GM21360 (cell line): ENCODE measurements around the gene MSANTD2.

Source experiments
- ATAC-seq: cut with Tn5 transposase; IDR thresholded peaks from one replicate; pipeline ENCODE4 v1.9.1; 2021; ENCODE audit warnings: mild to moderate bottlenecking, moderate library complexity; ENCODE audit not compliant: unreplicated experiment

MSANTD2 gene

DNA sequence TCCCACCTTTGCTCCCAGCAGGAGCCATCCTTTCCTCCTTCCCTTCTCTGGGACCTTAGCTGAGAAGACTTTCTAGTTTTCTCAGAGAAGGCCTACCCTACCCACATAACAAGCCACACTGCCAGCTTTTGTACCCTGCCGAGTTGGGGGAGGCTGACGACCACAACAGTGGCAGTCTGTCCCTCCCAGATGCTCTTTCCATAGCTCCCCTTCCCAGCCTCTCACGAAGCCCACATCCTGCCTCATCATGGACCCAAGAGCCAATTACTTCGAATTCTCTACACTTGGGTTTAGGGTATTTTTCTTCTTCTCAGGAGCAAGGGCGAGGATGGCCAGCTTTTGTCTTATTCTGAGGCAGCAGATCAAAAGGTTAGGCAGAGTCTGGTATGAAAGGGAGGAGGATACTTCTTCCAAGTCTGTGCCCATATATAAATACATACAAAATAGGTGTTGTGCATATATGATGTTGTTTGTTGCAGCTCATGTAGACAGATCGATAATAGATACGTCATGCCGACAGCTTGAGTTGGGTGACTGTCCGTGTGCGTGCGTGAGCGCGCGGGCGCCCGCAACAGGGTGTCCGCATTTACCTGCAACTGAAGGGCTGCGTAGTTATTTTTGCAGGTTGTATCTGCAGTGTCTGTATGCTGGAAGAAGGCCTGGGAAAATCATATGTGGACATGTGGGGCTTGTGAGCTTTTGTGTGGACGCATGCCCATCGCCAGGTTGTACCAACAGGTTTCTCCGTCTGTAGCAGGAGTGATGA is 61.3 kb downstream of the MSANTD2 start:
- ATAC-seq, result no peak

DNA sequence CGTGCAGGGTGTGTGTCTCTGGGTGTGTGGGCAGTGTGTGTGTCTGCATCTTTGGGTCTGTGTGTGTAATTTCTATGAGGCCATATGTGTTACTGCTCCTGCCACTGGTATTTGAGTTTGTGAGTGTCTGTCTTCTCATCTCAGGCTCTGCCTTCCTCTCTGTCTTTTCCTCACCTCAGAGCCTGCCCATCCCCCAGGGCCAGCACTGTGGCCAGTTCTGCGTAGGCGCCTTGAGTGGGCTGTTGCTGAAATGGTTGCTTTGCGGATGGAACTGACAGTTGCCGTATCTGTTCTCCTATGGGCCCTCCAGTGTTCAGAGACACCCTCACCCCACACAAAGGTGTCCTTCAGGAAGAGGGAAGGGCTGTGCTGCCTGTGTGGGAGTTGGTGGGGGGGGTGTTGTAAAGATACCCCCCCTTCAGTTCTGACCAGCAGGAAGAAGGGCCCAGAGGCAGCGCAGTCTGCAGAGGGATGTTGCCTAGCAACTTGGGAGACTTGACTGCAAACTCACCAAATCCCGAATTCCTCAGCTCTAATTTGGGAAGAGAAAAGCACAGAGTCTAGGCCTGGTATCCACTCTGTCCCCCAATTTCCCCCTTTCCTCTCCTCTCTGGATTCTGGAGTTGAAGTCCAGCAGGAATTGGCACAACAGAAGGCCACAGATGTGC is 62.4 kb downstream of the MSANTD2 start:
- no peak for ATAC-seq

GRCh38 chr11:124736736-124737135 is 63.5 kb downstream of the MSANTD2 start:
- no peak for ATAC-seq

- ATAC-seq, result no peak
Observed at GRCh38 chr11:124732230-124732629, 68.0 kb downstream of the MSANTD2 start.

DNA sequence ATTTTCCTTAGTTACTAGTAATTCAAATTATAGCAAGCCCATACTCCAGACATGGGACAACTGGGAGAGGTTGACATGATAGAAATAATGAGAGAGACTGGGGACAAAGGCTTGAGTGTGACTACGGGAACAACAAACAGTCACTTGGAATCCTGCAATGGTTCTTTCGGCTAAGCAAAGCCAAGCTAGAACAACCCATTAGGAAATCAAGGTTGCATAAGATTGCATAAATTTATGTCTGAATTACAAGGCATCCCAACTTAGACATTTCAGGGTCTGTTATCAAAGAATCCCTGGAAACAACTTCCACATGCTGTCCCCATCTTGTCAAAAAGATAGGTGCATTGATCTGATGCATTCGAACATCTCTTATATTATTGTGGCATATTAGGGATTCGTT is 70.6 kb downstream of the MSANTD2 start:
- ATAC-seq, result no peak

DNA sequence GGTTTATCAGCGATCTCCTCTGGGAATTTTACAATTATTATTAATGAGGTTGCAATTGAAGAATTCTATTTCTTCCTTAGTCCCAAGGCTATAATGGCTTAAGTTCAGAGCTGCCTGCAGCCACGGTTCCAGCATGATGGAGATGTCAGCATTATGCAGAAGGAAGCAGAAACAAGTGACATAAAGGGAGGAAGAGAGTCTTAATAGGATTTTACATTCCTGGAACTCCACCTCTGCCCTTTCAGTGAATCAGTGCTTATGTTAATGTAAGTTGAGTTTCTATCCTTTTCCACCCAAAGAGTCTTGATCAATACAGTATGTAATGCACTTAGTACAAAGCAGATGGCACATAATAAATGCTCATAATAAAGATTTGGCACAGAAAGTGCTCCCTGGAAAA is 72.1 kb downstream of the MSANTD2 start:
- ATAC-seq, result no peak

DNA sequence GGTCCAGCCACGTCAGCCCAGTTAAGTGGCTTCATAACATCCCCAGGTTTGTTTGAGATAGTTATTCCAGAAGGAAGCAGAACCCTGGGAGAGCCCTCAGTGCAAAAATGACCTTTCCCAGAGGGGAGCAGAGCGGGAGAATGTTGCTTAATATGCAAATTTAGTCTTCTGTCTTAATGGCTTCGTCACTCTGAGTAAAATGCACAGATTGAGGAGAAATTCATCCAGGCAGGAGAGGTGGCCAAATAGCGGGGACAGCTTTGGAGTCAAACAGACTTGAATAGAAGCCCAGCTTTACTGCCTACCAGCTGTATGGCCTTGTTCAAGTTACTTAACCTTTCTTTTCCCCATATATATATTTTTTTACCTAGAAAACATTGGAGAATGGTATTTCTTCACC is 72.7 kb downstream of the MSANTD2 start:
- no peak for ATAC-seq

GRCh38 chr11:124725719-124726105 is 74.5 kb downstream of the MSANTD2 start:
- ATAC-seq, result no peak

DNA sequence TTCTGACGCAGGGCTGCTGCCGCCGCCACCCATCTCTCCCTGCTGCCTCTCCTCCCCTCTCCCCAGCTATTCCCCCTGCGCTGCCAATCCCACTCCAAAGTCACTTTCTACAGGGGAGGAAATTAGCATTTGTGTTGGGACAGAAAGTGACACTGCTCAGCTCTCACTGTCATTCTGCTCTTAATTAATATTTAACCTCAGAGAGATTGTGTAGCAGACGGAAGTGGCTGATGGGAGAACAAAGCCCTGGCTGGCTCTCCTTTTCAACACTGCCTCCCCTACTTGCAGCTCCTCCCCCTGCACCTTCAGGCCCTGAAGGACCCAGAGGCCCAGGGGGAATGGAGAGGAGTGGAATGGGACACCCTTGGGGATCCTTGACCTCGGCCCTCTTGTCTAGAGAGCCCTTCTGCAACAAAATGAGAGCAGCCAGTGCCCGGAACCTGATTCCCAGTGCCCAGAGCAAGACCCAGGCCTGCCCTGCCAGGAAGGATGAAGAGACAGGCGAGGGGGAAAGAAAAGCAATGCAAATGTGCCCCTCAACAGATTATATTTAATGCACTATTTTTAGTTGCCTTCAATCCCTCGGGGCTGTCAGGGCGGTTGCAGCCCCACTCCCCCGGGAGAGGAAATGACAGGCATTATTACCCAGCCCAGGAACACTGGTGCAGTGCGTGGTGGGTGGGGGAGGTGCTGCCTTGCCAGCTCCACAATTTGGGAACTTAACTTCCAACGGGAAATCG is 75.1 kb downstream of the MSANTD2 start:
- peak; percentile 65 for ATAC-seq

- no peak for ATAC-seq
Observed at GRCh38 chr11:124722176-124722575, 78.0 kb downstream of the MSANTD2 start.

GRCh38 chr11:124719534-124719933 is 80.7 kb downstream of the MSANTD2 start:
- ATAC-seq, result no peak

- no peak for ATAC-seq
Observed at GRCh38 chr11:124718801-124719200, 81.4 kb downstream of the MSANTD2 start.

DNA sequence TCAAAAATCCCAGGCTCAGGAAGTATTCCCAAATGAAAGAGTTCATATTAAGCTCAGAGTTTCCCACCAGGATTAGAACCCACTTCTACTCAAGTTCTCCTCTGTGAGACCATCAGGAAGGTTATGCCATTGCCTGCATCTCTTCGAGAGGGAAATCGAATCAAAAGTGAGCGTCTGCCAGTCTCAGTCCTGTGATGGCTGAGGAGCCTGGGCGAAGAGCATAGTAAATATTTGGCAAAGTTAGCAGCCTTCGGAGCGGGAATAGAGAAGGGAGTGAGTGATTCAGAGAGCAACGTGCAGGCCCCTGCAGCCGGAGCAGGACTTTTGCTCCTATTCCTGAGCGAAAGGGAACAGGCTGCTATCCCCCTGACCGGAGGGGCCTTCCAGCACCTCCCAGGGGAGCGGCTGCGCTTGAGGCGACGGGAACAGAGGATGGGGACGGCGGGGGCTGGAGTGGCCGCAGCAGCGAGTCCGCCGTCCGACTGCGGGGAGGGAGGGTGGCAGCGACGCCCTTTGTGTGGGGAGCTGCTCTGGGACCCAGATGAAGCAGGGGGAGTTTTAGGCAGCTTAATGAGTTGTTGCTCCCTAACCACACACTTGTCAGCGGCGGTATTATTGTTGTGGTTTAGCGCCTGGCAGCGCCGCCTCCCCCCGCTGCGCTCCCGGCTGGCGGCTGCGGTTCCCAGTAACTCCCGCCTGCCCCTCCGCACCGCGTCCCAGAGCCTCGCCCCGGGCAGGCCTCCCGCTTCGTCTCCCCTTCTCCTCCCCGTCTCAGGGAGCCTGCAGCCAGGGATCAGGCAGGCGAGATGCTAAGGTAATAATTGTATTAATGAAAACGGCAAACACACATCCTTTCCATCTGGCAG is 82.2 kb downstream of the MSANTD2 start:
- no peak for ATAC-seq

DNA sequence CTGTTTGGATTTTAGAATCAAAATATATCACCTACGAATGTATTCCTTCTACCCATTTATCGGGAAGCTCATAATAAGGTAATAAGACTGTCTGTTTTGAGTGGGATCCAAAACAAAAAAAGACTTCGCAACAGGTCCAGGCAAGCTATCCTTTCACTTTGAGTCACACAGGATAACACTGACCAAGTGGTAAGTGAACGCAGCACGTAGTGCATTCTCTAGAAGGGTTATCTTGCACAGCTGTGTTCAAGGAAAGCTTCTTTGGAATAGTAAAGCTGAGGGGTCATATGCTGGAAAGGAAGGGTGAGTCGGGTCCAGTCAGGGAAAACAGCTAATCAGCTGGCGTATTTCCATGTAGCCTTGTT is 82.8 kb downstream of the MSANTD2 start:
- no peak for ATAC-seq

- no peak for ATAC-seq
Observed at GRCh38 chr11:124716591-124716990, 83.6 kb downstream of the MSANTD2 start.
